GM18520 (cell line): ENCODE data around the gene AXIN1.
"Not testable (repeated sequence)": the region's sequence is repeated elsewhere in the genome, so short reads cannot be mapped to it uniquely, and the experiment has no call there.

Experiments
- ATAC-seq: cut with Tn5 transposase; IDR thresholded peaks from one replicate; pipeline ENCODE4 v1.9.1; 2021; ENCODE audit not compliant: unreplicated experiment

AXIN1 gene

GRCh38 chr16:334164-334832 is 18.2 kb downstream of the AXIN1 start:
- not testable (repeated sequence) for ATAC-seq

GRCh38 chr16:333406-334094 is 19.0 kb downstream of the AXIN1 start:
- ATAC-seq, result no peak

- ATAC-seq, result not testable (repeated sequence)
These were observed 21.2 kb downstream of the AXIN1 start for GRCh38 chr16:331181-331814.

- no peak for ATAC-seq
These were observed 21.8 kb downstream of the AXIN1 start for GRCh38 chr16:330741-331140.

- no peak for ATAC-seq
These were observed 27.0 kb downstream of the AXIN1 start for GRCh38 chr16:325375-326145.

GRCh38 chr16:324451-325334 is 27.8 kb downstream of the AXIN1 start:
- ATAC-seq, result no peak

GRCh38 chr16:324201-324450 is 28.4 kb downstream of the AXIN1 start:
- ATAC-seq, result no peak

GRCh38 chr16:322476-323143 is 29.9 kb downstream of the AXIN1 start:
- no peak for ATAC-seq

- ATAC-seq, result no peak
These were observed 31.0 kb downstream of the AXIN1 start for GRCh38 chr16:321532-321931.

- ATAC-seq, result no peak
These were observed 32.3 kb downstream of the AXIN1 start for GRCh38 chr16:320206-320605.

GRCh38 chr16:318628-319027 is 33.9 kb downstream of the AXIN1 start:
- ATAC-seq, result no peak

GRCh38 chr16:317583-317982 is 34.9 kb downstream of the AXIN1 start:
- no peak for ATAC-seq

- no peak for ATAC-seq
These were observed 35.6 kb downstream of the AXIN1 start for GRCh38 chr16:316741-317464.

GRCh38 chr16:314795-315299 is 37.7 kb downstream of the AXIN1 start:
- no peak for ATAC-seq

- no peak for ATAC-seq
These were observed 38.2 kb downstream of the AXIN1 start for GRCh38 chr16:314351-314750.

GRCh38 chr16:311725-312124 is 40.8 kb downstream of the AXIN1 start:
- ATAC-seq, result no peak

- ATAC-seq, result no peak
These were observed 43.0 kb downstream of the AXIN1 start for GRCh38 chr16:309476-309875.

GRCh38 chr16:307691-308312 is 44.7 kb downstream of the AXIN1 start:
- ATAC-seq, result no peak

- ATAC-seq, result no peak
These were observed 45.6 kb downstream of the AXIN1 start for GRCh38 chr16:306911-307370.
